ENCODE measurements around the gene ADAMTS3.
A peak's percentile ranks its signal among the peaks of the same experiment; 100 is the strongest.

The ADAMTS3 gene

DNA sequence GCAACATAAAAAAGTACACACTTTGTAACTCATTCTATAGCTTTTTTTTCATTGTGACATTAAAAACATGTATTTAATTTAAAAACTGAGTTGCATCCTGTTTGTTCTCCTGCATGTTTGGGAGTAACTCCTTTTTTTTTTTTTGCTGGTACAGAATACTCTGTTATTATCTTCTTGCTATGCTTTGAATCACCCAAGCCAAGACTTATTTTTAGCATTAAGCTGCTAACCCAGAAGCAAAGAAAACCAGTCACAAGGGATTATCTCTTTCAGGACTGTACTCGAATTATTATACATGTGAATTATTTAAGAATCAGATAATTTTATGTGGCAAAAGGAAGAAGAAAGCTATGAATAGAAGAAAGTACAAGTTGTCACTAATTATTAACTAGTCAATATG is 194.9 kb downstream of the ADAMTS3 start:
- H3K4me3 ChIP-seq (replicated peaks in 1 of 2; ENCODE audit: low read depth in 2 of 2, low read length in 2 of 2), result no peak overlapping the region
- TF ChIP-seq, protein P1, sequence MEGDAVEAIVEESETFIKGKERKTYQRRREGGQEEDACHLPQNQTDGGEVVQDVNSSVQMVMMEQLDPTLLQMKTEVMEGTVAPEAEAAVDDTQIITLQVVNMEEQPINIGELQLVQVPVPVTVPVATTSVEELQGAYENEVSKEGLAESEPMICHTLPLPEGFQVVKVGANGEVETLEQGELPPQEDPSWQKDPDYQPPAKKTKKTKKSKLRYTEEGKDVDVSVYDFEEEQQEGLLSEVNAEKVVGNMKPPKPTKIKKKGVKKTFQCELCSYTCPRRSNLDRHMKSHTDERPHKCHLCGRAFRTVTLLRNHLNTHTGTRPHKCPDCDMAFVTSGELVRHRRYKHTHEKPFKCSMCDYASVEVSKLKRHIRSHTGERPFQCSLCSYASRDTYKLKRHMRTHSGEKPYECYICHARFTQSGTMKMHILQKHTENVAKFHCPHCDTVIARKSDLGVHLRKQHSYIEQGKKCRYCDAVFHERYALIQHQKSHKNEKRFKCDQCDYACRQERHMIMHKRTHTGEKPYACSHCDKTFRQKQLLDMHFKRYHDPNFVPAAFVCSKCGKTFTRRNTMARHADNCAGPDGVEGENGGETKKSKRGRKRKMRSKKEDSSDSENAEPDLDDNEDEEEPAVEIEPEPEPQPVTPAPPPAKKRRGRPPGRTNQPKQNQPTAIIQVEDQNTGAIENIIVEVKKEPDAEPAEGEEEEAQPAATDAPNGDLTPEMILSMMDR (IDR thresholded peaks at IDR 0.05; ENCODE audit: low read depth, low read length), result no peak
- peak in 1 of 2 donors; percentile 10 for DNase-seq (ENCODE audit: low read depth in 2 of 2)

DNA sequence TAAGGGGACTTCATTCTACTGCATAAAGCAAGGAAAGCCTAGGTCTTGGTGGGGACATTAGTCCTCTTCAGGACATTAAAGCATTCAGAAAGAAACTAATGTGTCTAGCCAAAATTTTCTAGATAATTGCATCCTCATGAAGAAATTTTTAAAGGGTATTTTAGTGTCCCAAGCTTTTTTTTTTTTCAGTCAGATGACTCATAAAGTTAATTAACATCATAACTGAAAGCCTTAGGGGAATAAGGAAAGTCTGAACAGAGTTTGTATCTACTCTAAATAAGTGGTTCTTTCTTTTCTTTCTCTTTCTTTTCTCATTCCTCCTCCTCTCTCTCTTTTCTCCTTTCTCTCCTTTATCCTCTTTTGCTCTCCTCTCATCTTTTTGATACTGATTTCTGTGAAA is 202.4 kb downstream of the ADAMTS3 start:
- TF ChIP-seq, protein P1 (IDR thresholded peaks at IDR 0.05; ENCODE audit: low read depth, low read length), result no peak

DNA sequence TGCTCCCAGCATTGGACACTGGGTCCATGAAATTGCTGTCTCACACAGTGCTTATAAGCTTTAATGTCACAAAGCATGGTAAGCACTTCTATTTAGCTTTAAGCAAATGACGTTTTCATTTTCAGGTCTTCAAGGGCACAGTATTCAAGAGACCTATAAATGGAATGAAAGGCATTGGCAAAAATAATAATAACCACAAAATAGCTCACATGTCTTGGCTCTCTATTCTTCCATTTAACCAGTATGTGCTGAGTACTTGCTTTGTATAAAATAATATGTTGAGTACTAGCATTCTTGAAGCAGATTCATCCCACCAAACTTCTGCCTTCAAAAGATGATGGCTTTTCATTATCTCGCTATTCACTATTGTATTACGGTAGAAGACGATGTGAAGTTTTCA is 203.0 kb downstream of the ADAMTS3 start:
- no peak for DNase-seq (ENCODE audit: low read depth in 2 of 2)
- TF ChIP-seq, protein P1 (IDR thresholded peaks at IDR 0.05; ENCODE audit: low read depth, low read length), result no peak
- H3K4me3 ChIP-seq (replicated peaks in 1 of 2; ENCODE audit: low read depth in 2 of 2, low read length in 2 of 2), result no peak overlapping the region

More for the DNA sequence above, 202.4 kb downstream of the ADAMTS3 start:
- no peak overlapping the region for H3K4me3 ChIP-seq (replicated peaks in 1 of 2; ENCODE audit: low read depth in 2 of 2, low read length in 2 of 2)
- DNase-seq (ENCODE audit: low read depth in 2 of 2), result peak in 1 of 2 donors; percentile 4

DNA sequence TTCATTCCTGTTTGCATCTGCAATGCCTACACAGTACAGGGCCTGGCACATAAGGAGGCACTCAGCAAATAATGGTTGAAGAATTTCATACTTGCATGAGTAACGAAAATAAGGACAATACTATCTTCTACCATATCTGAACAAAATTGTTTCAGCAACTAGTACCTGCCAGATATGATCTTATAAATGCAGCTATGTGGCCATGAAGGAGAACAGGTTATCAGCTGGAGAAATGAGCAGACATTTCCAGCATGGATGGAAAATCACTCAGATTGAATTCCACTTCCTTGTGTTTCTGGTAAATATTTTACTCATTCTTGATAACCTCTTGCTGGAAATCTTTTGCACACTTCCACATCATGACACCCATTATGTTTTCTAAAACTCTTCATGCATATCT is 204.0 kb downstream of the ADAMTS3 start:
- TF ChIP-seq, protein P1 (IDR thresholded peaks at IDR 0.05; ENCODE audit: low read depth, low read length), result no peak
- DNase-seq (ENCODE audit: low read depth in 2 of 2), result no peak

DNA sequence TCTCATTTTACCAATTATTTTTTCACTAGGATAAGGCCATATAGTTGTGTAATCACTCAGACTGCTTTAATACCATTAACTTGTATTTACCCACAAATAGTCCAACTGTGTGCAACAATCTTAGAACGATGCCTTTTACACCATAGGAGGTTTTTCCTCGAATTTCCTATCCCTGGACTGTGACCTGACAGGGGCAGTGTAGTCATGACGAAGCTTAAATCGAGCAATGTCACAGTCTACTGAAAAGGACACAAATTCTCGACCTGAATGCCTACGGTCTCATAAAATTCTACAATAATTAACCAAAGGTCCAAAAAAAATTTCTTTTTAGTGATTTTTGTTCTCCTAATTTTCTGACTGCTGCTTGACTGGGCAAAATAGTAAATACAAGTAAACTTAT is 208.9 kb downstream of the ADAMTS3 start:
- H3K4me3 ChIP-seq (replicated peaks in 1 of 2; ENCODE audit: low read depth in 2 of 2, low read length in 2 of 2), result no peak overlapping the region
- no peak for DNase-seq (ENCODE audit: low read depth in 2 of 2)
- TF ChIP-seq, protein P1 (IDR thresholded peaks at IDR 0.05; ENCODE audit: low read depth, low read length), result no peak

More for the DNA sequence above, 204.0 kb downstream of the ADAMTS3 start:
- no peak overlapping the region for H3K4me3 ChIP-seq (replicated peaks in 1 of 2; ENCODE audit: low read depth in 2 of 2, low read length in 2 of 2)

DNA sequence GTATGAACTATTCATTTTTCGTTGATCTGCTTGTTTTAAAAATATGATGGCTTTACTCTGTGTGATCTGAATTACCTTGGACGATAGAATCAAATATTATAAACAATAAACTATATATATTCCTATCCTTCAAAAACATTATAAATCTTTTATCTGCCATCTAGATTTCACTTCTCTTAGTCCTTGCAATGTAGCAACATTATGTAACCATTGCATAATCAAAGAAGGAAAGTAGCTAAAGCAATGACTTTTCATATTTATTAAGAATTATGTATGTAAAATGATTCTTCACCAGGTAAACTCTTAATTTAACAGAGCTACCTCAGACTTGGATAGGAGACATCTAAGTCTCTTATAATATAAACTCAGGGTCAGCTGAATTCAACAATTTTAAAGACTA is 210.5 kb downstream of the ADAMTS3 start:
- no peak overlapping the region for H3K4me3 ChIP-seq (replicated peaks in 1 of 2; ENCODE audit: low read depth in 2 of 2, low read length in 2 of 2)
- TF ChIP-seq, protein P1 (IDR thresholded peaks at IDR 0.05; ENCODE audit: low read depth, low read length), result no peak
- DNase-seq (ENCODE audit: low read depth in 2 of 2), result no peak

DNA sequence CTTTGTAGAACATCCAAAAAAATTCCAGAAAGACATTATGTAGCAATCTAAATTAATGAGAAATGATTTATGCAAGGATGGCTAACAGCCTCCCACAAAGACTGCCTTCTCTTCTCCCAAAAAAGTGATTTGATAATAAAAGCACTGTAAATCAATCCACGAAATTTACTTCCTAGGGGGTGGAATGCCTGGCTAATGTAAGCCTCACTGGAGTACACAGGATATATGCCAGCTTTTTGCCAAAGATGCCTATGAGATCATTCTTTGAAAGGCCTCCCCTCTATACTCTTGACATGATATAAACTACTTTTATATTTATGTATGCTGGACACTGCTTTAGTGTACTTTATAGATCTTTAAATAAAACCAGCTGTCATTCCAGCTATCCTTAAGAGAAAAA is 211.1 kb downstream of the ADAMTS3 start:
- DNase-seq (ENCODE audit: low read depth in 2 of 2), result no peak
- H3K4me3 ChIP-seq (replicated peaks in 1 of 2; ENCODE audit: low read depth in 2 of 2, low read length in 2 of 2), result no peak overlapping the region
- TF ChIP-seq, protein P1 (IDR thresholded peaks at IDR 0.05; ENCODE audit: low read depth, low read length), result no peak
